Glomerular visceral epithelial cell (primary cell): ENCODE results near the gene DALRD3.
A peak's percentile ranks its signal among the peaks of the same experiment; 100 is the strongest.
"Not testable (repeated sequence)": the region's sequence is repeated elsewhere in the genome, so short reads cannot be mapped to it uniquely, and the experiment has no call there.

ENCODE experiments used
- DNase-seq: peaks from one replicate; pipeline ENCODE4 v3.0.0-alpha.2; 2016; ENCODE audit errors: extremely low spot score

Gene DALRD3

DNA sequence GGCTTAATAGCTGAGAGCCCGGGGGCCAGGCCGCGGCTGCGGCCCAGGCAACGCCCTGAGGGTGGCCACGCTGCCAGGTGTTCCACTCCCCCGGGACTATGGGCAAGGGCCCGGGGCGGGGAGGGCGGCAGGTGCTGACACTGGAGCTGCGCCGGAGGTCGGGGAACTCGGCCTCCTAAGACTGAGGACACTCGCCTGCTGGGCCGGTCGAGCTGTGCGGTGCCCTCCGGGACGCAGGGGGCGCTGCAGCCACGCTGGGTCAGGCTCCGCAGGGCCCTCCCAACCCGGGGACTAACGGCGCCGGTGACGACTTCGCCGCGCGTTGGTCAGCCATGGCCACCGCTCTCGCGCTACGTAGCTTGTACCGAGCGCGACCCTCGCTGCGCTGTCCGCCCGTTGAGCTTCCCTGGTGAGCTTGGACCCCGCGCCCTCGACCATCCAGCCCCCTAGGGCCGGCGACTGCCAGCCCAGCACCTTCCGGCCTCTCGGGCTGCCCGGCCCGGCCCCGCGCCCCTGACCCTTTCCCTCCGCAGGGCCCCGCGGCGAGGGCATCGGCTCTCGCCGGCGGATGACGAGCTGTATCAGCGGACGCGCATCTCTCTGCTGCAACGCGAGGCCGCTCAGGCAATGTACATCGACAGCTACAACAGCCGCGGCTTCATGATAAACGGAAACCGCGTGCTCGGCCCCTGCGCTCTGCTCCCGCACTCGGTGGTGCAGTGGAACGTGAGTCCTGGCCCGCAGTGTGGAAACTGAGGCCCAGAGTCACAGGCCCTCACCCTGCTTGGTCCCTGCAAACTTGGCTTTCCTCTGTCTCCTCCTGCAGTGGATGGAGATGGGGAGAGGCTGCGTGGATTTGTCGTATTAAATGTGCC, 3.7 kb upstream of the DALRD3 start, which contains the start of gene NDUFAF3:
Gene NDUFAF3, plus strand, starts transcription at position 309 of the 875 bp plus-strand sequence. Its CDS starts 24 bp downstream, at position 333.
- DNase-seq: peak; percentile 94

- DNase-seq: peak; percentile 98
Observed at GRCh38 chr3:49021213-49021812, 2.9 kb upstream of the DALRD3 start.

GRCh38 chr3:49020330-49021212, 2.2 kb upstream of the DALRD3 start:
- peak; percentile 23 for DNase-seq

- no peak for DNase-seq
Observed at GRCh38 chr3:49019941-49020329, 1.6 kb upstream of the DALRD3 start.

GRCh38 chr3:49018707-49019006, 277 bp upstream of the DALRD3 start:
- no peak for DNase-seq

DNA sequence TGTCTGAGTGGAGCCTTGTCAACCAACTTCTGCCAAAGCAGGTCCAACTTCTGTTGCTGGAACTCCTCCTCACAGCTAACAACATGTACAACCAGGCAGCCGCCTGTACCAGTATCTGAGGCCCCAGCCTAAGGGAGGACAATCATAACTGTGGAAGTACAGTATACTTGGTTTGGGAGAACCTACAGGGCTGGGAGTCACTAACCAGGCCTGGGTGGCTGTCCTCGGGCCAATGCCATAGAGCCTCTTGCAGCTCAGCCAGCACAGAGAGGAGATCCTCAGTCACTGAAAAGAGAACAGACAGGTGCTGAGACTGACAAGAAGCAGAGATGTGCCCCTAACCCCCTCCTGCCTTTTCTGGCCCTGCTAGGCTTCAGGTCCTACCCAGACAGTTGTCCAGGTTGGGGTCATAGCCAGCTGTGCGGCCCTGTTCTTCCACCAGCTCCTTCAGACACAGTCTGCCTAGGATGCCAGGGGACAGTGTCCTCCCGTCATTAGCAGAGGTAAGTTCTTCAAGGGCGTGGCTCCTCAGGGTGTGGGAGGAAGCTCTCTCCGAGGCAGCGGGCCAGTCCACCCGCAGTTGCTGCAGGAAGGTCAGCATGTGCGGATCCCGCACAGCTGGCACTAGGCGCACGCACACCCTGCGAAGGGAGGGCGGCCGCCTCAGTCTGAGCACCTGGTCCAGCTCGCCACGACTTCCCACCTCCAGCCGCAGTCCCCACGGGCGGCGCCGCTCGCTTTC, 980 bp downstream of the DALRD3 start:
- peak; percentile 33 for DNase-seq

GRCh38 chr3:49016414-49017228, 1.8 kb downstream of the DALRD3 start:
- no peak for DNase-seq

GRCh38 chr3:49015765-49016164, 2.6 kb downstream of the DALRD3 start:
- no peak for DNase-seq

DNA sequence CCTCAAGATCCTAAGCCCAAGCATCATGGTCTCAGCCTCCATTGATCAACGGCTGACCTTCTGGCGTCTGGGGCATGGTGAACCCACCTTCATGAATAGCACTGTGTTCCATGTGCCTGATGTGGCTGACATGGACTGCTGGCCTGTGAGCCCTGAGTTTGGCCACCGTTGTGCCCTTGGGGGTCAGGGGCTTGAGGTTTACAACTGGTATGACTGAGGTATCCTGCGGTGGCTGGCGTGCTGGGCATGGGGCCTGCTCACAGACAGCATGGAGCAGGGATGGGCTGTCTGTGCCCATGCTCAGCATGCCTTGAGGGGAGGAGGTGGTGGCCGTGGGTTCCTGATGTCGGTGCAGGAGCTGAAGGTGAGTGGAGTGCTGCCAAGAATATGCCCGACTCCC, 3.3 kb downstream of the DALRD3 start:
- DNase-seq: no peak

DNA sequence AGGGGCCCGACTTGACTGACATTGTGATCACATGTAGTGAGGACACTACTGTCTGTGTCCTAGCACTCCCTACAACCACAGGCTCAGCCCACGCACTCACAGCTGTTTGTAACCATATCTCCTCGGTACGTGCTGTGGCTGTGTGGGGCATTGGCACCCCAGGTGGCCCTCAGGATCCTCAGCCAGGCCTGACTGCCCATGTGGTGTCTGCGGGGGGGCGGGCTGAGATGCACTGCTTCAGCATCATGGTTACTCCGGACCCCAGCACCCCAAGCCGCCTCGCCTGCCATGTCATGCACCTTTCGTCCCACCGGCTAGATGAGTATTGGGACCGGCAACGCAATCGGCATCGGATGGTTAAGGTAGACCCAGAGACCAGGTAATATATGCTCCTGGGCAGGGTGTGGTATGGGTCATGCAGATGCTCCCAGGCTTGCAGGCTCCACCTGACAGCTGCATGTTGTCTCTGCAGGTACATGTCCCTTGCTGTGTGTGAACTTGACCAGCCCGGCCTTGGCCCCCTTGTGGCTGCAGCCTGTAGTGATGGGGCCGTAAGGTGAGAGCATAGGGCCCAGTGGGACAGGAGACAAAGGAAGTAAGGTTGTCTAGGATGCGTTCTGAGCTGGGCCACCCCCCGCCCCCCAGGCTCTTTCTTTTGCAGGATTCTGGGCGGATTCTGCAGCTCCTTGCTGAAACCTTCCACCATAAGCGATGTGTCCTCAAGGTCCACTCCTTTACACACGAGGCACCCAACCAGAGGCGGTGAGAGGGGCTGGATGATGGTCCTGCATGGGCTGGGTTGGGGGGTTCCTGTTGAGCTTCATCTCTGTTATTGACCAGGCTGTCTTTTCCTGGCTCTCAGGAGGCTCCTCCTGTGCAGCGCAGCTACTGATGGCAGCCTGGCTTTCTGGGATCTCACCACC, 4.4 kb downstream of the DALRD3 start:
- peak; percentile 61 for DNase-seq

DNA sequence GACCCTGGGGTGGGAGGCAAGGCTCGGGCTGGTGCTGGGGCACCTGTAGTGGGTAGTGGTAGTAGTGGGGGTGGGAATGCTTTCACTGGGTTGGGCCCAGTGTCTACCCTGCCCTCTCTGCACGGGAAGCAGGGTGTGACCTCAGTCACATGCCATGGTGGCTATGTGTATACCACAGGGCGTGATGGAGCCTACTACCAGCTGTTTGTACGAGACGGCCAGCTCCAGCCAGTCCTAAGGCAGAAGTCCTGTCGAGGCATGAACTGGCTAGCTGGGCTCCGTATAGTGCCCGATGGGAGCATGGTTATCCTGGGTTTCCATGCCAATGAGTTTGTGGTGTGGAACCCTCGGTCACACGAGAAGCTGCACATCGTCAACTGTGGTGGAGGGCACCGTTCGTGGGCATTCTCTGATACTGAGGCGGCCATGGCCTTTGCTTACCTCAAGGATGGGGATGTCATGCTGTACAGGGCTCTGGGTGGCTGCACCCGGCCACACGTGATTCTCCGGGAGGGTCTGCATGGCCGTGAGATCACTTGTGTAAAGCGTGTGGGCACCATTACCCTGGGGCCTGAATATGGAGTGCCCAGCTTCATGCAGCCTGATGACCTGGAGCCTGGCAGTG, 5.2 kb downstream of the DALRD3 start:
- no peak for DNase-seq

DNA sequence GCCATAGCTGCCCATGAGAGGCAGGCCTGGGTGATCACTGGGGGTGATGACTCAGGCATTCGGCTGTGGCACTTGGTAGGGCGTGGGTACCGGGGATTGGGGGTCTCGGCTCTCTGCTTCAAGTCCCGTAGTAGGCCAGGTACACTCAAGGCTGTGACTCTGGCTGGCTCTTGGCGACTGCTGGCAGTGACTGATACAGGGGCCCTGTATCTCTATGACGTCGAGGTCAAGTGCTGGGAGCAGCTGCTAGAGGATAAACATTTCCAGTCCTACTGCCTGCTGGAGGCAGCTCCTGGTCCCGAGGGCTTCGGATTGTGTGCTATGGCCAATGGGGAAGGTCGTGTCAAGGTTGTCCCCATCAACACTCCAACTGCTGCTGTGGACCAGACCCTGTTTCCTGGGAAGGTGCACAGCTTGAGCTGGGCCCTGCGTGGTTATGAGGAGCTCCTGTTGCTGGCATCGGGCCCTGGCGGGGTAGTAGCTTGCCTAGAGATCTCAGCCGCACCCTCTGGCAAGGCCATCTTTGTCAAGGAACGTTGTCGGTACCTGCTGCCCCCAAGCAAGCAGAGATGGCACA, 5.9 kb downstream of the DALRD3 start:
- no peak for DNase-seq

DNA sequence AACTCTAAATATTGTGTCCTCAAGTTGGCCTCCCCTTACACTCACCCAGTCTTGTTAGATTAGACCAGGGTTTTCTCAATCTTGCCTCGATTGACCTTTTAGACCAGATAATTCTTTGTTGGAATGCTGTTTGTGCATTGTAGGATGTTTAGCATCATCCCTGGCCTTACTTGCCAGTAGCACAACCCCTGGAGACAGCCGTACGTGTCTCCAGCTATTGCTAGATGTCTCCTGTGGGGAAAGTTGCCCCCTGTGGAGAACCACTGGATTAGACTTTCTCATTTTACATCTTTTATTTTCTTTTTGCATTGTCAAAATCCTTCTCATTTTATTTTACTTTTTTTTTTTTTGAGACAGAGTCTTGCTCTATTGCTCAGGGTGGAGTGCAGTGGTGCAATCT, 9.0 kb downstream of the DALRD3 start:
- no peak for DNase-seq

GRCh38 chr3:49008627-49009026, 9.8 kb downstream of the DALRD3 start:
- DNase-seq: not testable (repeated sequence)

- peak; percentile 94 for DNase-seq
Observed at GRCh38 chr3:49007771-49008528, 10.4 kb downstream of the DALRD3 start.

- peak; percentile 97 for DNase-seq
Observed at GRCh38 chr3:49007068-49007770, 11.2 kb downstream of the DALRD3 start, which contains the start of gene WDR6. Gene WDR6, plus strand, starts transcription at chr3:49007391. Its CDS starts 41 bp downstream, at chr3:49007432.

- DNase-seq: peak; percentile 44
Observed at GRCh38 chr3:49006408-49007067, 11.8 kb downstream of the DALRD3 start.
